Measurements from ENCODE around the gene HGF.
"Not testable (repeated sequence)": the region's sequence is repeated elsewhere in the genome, so short reads cannot be mapped to it uniquely, and the experiment has no call there.

HGF gene

GRCh38 chr7:81769891-81770727, at the start of gene HGF:
Gene HGF, minus strand, starts transcription at chr7:81770047. Its CDS starts 76 bp downstream, at chr7:81769971.
- DNase-seq, result peak; percentile 12

GRCh38 chr7:81816312-81816711, 46.5 kb upstream of the HGF start:
- no peak for DNase-seq

- not testable (repeated sequence) for DNase-seq
These were observed 43.1 kb upstream of the HGF start for GRCh38 chr7:81812866-81813476.

- DNase-seq, result no peak
These were observed 42.4 kb upstream of the HGF start for GRCh38 chr7:81811956-81812865.

GRCh38 chr7:81810476-81811155, 40.8 kb upstream of the HGF start:
- no peak for DNase-seq

GRCh38 chr7:81808310-81808709, 38.5 kb upstream of the HGF start:
- not testable (repeated sequence) for DNase-seq

GRCh38 chr7:81803267-81803666, 33.4 kb upstream of the HGF start:
- DNase-seq, result no peak

GRCh38 chr7:81802251-81802650, 32.4 kb upstream of the HGF start:
- no peak for DNase-seq

GRCh38 chr7:81801532-81801931, 31.7 kb upstream of the HGF start:
- DNase-seq, result no peak

GRCh38 chr7:81791568-81792518, 22.0 kb upstream of the HGF start:
- no peak for DNase-seq

- no peak for DNase-seq
These were observed 20.8 kb upstream of the HGF start for GRCh38 chr7:81790686-81791085.

GRCh38 chr7:81790120-81790500, 20.3 kb upstream of the HGF start:
- no peak for DNase-seq

GRCh38 chr7:81789406-81790119, 19.7 kb upstream of the HGF start:
- no peak for DNase-seq

GRCh38 chr7:81788246-81788645, 18.4 kb upstream of the HGF start:
- no peak for DNase-seq

- DNase-seq, result no peak
These were observed 14.0 kb upstream of the HGF start for GRCh38 chr7:81783818-81784217.

GRCh38 chr7:81780914-81781693, 11.3 kb upstream of the HGF start:
- DNase-seq, result no peak

- DNase-seq, result no peak
These were observed 9.9 kb upstream of the HGF start for GRCh38 chr7:81779706-81780105.

GRCh38 chr7:81777697-81778096, 7.8 kb upstream of the HGF start:
- DNase-seq, result no peak

- DNase-seq, result peak; percentile 27
These were observed 7.2 kb upstream of the HGF start for GRCh38 chr7:81776948-81777630.

- no peak for DNase-seq
These were observed 6.3 kb upstream of the HGF start for GRCh38 chr7:81776161-81776560.
